GM12878 (cell line): ENCODE data around the gene CELF2. TPM values are rescaled to one million over a fixed set of nuclear protein-coding genes. Genes with fewer than 3 reads are reported as not detected.

Experiments used
- BCL11A ChIP-seq: IDR thresholded peaks from 2 replicates; pipeline ENCODE4 v1.6.1; 2011; ENCODE audit warnings: low read depth, low read length
- BRCA1 ChIP-seq: IDR thresholded peaks from 2 replicates; pipeline ENCODE4 v1.6.1; 2011; ENCODE audit warnings: low read depth, low read length, improper control_type of control experiment
- CREB1 ChIP-seq: IDR thresholded peaks from 2 replicates; pipeline ENCODE4 v1.6.1; 2012; ENCODE audit warnings: low read depth, mild to moderate bottlenecking, inconsistent platforms
- EZH2 ChIP-seq: IDR thresholded peaks from 2 replicates; pipeline ENCODE4 v1.6.1; 2012; ENCODE audit warnings: low read depth, mild to moderate bottlenecking, control low read depth, inconsistent platforms, low read length, borderline replicate concordance; ENCODE audit not compliant: control insufficient read depth
- FOXM1 ChIP-seq: IDR thresholded peaks from 2 replicates; pipeline ENCODE4 v1.6.1; 2012; ENCODE audit warnings: low read depth, mild to moderate bottlenecking, inconsistent platforms, low read length, moderate library complexity
- JUNB ChIP-seq: IDR thresholded peaks from 2 replicates; pipeline ENCODE4 v1.6.1; 2016; ENCODE audit warnings: antibody characterized with exemption, mild to moderate bottlenecking
- PAX5 ChIP-seq: IDR thresholded peaks from 2 replicates; pipeline ENCODE4 v1.6.1; 2011; ENCODE audit warnings: low read depth, low read length, borderline replicate concordance
- PKNOX1 ChIP-seq: fragments of 450-650 bp; IDR thresholded peaks from 2 replicates; pipeline ENCODE4 v1.6.1; 2016; ENCODE audit warnings: mild to moderate bottlenecking
- POLR2A ChIP-seq: IDR thresholded peaks from 2 replicates; pipeline ENCODE4 v1.6.1; 2011; ENCODE audit warnings: low read depth, mild to moderate bottlenecking, low read length
- RBBP5 ChIP-seq: fragments of 200-600 bp; sonication (generic); conservative IDR thresholded peaks from 2 replicates; pipeline ENCODE4 v1.6.1; 2016
- SMAD1 ChIP-seq: fragments of 450-650 bp; IDR thresholded peaks from 2 replicates; pipeline ENCODE4 v1.6.1; 2018; ENCODE audit warnings: mild to moderate bottlenecking, low read depth; ENCODE audit not compliant: partially characterized antibody
- SMAD5 ChIP-seq: IDR thresholded peaks from 2 replicates; pipeline ENCODE4 v1.6.1; 2016; ENCODE audit warnings: antibody characterized with exemption, low read depth
- SP1 ChIP-seq: IDR thresholded peaks from one replicate; pipeline ENCODE4 v1.6.1; 2011; ENCODE audit warnings: low read depth, low read length
- SREBF2 ChIP-seq: IDR thresholded peaks from 2 replicates; pipeline ENCODE4 v1.6.1; 2012; ENCODE audit warnings: mild to moderate bottlenecking, low read length
- TAF1 ChIP-seq: IDR thresholded peaks from 2 replicates; pipeline ENCODE4 v1.6.1; 2011; ENCODE audit warnings: mild to moderate bottlenecking, low read depth, low read length, borderline replicate concordance
- YY1 ChIP-seq: IDR thresholded peaks from 2 replicates; pipeline ENCODE4 v1.6.1; 2011; ENCODE audit warnings: low read depth, mild to moderate bottlenecking, low read length
- ZNF384 ChIP-seq: IDR thresholded peaks from 2 replicates; pipeline ENCODE4 v1.6.1; 2012; ENCODE audit warnings: low read depth, mild to moderate bottlenecking, low read length, improper control_type of control experiment, borderline replicate concordance
- polyA plus RNA-seq, 11 experiments: library from polyadenylated mRNA; depleted of rRNA in 4 of 11; unstranded in 6 of 11; stranded (reverse) in 5 of 11; fragments of >200 nt; fragmentation: Nextera tagmentation in 4 of 11; fragmentation: Illumina TruSeq in 1 of 11; extraction: Ambion mirVana in 4 of 11; extraction: Trizol in 1 of 11; gene quantifications; 1 replicate in 1 of 11; 2 replicates in 10 of 11; pipeline versions ENCODE4 v1.2.1 to v1.2.3, GENCODE V29; 2011 to 2016; ENCODE audit warnings: inconsistent platforms in 2 of 11, missing spikeins in 2 of 11, low read depth in 1 of 11
- total RNA-seq, 4 experiments: library from RNA; depleted of rRNA in 3 of 4; stranded (reverse); fragments of >200 nt in 3 of 4; fragmentation: Illumina TruSeq in 1 of 4; extraction: Trizol in 1 of 4; gene quantifications; 2 replicates each; pipeline versions ENCODE4 v1.2.1 to v1.2.3, GENCODE V29; 2013 to 2021
- TF ChIP-seq, protein P1 (sequence below): fragments of 450-650 bp; IDR thresholded peaks from 2 replicates; pipeline ENCODE4 v1.6.1; 2017; ENCODE audit warnings: mild to moderate bottlenecking
- TF ChIP-seq, protein P2 (sequence below): IDR thresholded peaks from 2 replicates; pipeline ENCODE4 v1.6.1; 2012; ENCODE audit warnings: low read depth, low read length, improper control_type of control experiment
- TF ChIP-seq, protein P3 (sequence below): fragments of 450-650 bp; formaldehyde crosslinking; IDR thresholded peaks from 2 replicates; pipeline ENCODE4 v1.5.0; 2022; ENCODE audit warnings: mild to moderate bottlenecking, missing genetic modification characterization
- TF ChIP-seq, protein P4 (sequence below): IDR thresholded peaks from 2 replicates; pipeline ENCODE4 v1.6.1; 2012; ENCODE audit warnings: low read length, inconsistent platforms

Gene CELF2
- total and polyA plus RNA-seq, 10 of the 15 experiments (the other 5 are each of a cell fraction or from before 2014, with no cell fraction given) = 20.8 to 129 (median 86.3) TPM

DNA sequence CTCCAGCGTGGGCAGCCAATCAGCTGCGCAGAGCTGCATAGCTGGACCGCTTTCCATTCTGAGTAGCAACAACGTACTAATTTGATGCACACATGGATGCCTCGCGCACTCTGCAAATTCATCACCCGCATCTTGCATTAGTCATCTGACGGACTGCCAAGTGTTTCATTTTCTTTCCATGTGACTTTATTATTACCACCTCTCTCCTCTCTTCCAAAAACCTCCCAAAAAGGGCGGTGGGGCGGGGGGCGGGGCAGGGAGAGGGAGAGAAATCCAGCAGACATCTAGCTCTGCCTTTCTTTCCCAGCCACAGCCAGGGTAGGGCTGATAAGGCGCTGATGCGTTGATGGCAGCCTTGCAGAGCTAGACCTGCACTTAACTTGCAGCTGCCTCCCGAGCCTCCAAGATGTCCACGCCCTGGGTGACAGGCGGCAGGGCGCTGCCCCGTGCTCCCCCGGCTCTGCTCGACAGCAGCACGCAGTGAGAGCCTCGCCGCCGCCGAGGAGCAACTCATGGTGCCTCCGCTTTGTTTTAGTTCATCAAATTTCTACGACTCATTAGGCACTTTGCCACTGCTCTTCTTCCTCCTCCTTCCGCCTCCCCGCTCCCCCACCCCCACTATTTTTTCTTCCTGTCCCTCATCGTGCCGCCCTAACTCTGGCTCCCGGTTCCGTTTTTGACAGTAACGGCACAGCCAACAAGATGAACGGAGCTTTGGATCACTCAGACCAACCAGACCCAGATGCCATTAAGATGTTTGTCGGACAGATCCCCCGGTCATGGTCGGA is 147.3 kb downstream of the CELF2 start (continued):
- no peak for TF ChIP-seq EZH2
- no peak for TF ChIP-seq RBBP5
- TF ChIP-seq, protein P1, sequence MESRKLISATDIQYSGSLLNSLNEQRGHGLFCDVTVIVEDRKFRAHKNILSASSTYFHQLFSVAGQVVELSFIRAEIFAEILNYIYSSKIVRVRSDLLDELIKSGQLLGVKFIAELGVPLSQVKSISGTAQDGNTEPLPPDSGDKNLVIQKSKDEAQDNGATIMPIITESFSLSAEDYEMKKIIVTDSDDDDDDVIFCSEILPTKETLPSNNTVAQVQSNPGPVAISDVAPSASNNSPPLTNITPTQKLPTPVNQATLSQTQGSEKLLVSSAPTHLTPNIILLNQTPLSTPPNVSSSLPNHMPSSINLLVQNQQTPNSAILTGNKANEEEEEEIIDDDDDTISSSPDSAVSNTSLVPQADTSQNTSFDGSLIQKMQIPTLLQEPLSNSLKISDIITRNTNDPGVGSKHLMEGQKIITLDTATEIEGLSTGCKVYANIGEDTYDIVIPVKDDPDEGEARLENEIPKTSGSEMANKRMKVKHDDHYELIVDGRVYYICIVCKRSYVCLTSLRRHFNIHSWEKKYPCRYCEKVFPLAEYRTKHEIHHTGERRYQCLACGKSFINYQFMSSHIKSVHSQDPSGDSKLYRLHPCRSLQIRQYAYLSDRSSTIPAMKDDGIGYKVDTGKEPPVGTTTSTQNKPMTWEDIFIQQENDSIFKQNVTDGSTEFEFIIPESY = no peak
- no peak for TF ChIP-seq SP1
- TF ChIP-seq FOXM1 = no peak
- peak; percentile 49; the same call in 1 of the 2 replicates for TF ChIP-seq SMAD5
- no peak for TF ChIP-seq BCL11A
- TF ChIP-seq PAX5 = no peak
- no peak for TF ChIP-seq SREBF2
- TF ChIP-seq BRCA1 = no peak
- TF ChIP-seq SMAD1 = no peak
- TF ChIP-seq, protein P2, sequence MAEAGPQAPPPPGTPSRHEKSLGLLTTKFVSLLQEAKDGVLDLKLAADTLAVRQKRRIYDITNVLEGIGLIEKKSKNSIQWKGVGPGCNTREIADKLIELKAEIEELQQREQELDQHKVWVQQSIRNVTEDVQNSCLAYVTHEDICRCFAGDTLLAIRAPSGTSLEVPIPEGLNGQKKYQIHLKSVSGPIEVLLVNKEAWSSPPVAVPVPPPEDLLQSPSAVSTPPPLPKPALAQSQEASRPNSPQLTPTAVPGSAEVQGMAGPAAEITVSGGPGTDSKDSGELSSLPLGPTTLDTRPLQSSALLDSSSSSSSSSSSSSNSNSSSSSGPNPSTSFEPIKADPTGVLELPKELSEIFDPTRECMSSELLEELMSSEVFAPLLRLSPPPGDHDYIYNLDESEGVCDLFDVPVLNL = no peak
- peak; percentile 38; the same call in 1 of the 2 replicates for TF ChIP-seq ZNF384
- no peak for TF ChIP-seq JUNB
- TF ChIP-seq PKNOX1 = peak; percentile 66
- TF ChIP-seq POLR2A = peak; percentile 83
- TF ChIP-seq YY1 = peak; percentile 53
- TF ChIP-seq, protein P3, sequence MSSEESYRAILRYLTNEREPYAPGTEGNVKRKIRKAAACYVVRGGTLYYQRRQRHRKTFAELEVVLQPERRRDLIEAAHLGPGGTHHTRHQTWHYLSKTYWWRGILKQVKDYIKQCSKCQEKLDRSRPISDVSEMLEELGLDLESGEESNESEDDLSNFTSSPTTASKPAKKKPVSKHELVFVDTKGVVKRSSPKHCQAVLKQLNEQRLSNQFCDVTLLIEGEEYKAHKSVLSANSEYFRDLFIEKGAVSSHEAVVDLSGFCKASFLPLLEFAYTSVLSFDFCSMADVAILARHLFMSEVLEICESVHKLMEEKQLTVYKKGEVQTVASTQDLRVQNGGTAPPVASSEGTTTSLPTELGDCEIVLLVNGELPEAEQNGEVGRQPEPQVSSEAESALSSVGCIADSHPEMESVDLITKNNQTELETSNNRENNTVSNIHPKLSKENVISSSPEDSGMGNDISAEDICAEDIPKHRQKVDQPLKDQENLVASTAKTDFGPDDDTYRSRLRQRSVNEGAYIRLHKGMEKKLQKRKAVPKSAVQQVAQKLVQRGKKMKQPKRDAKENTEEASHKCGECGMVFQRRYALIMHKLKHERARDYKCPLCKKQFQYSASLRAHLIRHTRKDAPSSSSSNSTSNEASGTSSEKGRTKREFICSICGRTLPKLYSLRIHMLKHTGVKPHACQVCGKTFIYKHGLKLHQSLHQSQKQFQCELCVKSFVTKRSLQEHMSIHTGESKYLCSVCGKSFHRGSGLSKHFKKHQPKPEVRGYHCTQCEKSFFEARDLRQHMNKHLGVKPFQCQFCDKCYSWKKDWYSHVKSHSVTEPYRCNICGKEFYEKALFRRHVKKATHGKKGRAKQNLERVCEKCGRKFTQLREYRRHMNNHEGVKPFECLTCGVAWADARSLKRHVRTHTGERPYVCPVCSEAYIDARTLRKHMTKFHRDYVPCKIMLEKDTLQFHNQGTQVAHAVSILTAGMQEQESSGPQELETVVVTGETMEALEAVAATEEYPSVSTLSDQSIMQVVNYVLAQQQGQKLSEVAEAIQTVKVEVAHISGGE (CRISPR knock-in tag) = no peak
- TF ChIP-seq CREB1 = no peak
- TF ChIP-seq, protein P4, sequence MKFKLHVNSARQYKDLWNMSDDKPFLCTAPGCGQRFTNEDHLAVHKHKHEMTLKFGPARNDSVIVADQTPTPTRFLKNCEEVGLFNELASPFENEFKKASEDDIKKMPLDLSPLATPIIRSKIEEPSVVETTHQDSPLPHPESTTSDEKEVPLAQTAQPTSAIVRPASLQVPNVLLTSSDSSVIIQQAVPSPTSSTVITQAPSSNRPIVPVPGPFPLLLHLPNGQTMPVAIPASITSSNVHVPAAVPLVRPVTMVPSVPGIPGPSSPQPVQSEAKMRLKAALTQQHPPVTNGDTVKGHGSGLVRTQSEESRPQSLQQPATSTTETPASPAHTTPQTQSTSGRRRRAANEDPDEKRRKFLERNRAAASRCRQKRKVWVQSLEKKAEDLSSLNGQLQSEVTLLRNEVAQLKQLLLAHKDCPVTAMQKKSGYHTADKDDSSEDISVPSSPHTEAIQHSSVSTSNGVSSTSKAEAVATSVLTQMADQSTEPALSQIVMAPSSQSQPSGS = no peak
- peak; percentile 77; the same call in 1 of the 2 replicates for TF ChIP-seq TAF1
